H1 (cell line): Measurements from ENCODE around the gene LRP5.
"Not testable (repeated sequence)": the region's sequence is repeated elsewhere in the genome, so short reads cannot be mapped to it uniquely, and the experiment has no call there.

Experiments
- BRCA1 ChIP-seq: IDR thresholded peaks from 2 replicates; pipeline ENCODE4 v1.6.1; 2012; ENCODE audit warnings: low read depth, low read length, improper control_type of control experiment
- CBX8 ChIP-seq: fragments of 300-800, 300-1000 bp; sonication (generic); IDR thresholded peaks from 2 replicates; pipeline ENCODE4 v1.7.1; 2016; ENCODE audit warnings: low read depth, low read length, borderline replicate concordance
- CHD1 ChIP-seq: IDR thresholded peaks from 2 replicates; pipeline ENCODE4 v1.6.1; 2012; ENCODE audit warnings: low read depth, low read length, improper control_type of control experiment
- CREB1 ChIP-seq: IDR thresholded peaks from 2 replicates; pipeline ENCODE4 v1.6.1; 2012; ENCODE audit warnings: inconsistent platforms
- EZH2 ChIP-seq: fragments of 200-600 bp; sonication (generic); IDR thresholded peaks from 2 replicates; pipeline ENCODE4 v1.7.1; 2012; ENCODE audit warnings: low read depth, mild to moderate bottlenecking, moderate library complexity, low read length, inconsistent platforms; ENCODE audit not compliant: severe bottlenecking
- FOSL1 ChIP-seq: IDR thresholded peaks from 2 replicates; pipeline ENCODE4 v1.6.1; 2011; ENCODE audit warnings: mild to moderate bottlenecking, low read depth, low read length, moderate library complexity; ENCODE audit not compliant: insufficient read depth
- KDM1A ChIP-seq: fragments of 200-600, 300-600 bp; sonication (generic); IDR thresholded peaks from 2 replicates; pipeline ENCODE4 v1.7.1; 2016; ENCODE audit warnings: mild to moderate bottlenecking, low read length, borderline replicate concordance
- MAFK ChIP-seq: IDR thresholded peaks from 2 replicates; pipeline ENCODE4 v1.6.1; 2012; ENCODE audit warnings: low read depth, mild to moderate bottlenecking, improper control_type of control experiment, low read length
- RAD21 ChIP-seq, 2 experiments: IDR thresholded peaks in 1 of 2; conservative IDR thresholded peaks in 1 of 2; 2 replicates each; pipeline ENCODE4 v1.6.1; 2011; ENCODE audit warnings: low read depth in 2 of 2, low read length in 2 of 2, improper control_type of control experiment in 1 of 2, inconsistent platforms in 1 of 2, mild to moderate bottlenecking in 1 of 2, moderate library complexity in 1 of 2
- RFX5 ChIP-seq: IDR thresholded peaks from 2 replicates; pipeline ENCODE4 v1.6.1; 2011; ENCODE audit warnings: low read depth, low read length, improper control_type of control experiment, borderline replicate concordance
- RNF2 ChIP-seq: fragments of 200-900, 300-1000 bp; sonication (generic); IDR thresholded peaks from 2 replicates; pipeline ENCODE4 v1.7.1; 2016; ENCODE audit warnings: borderline replicate concordance, low read depth, mild to moderate bottlenecking, antibody characterized with exemption, low read length; ENCODE audit not compliant: poor library complexity, severe bottlenecking; ENCODE audit errors: missing control alignments
- YY1 ChIP-seq: IDR thresholded peaks from 2 replicates; pipeline ENCODE4 v1.6.1; 2011; ENCODE audit warnings: low read depth, mild to moderate bottlenecking, low read length
- ZNF274 ChIP-seq: IDR thresholded peaks from 2 replicates; pipeline ENCODE4 v1.7.0; 2012; ENCODE audit warnings: low read length, borderline replicate concordance; ENCODE audit errors: extremely low read depth
- TF ChIP-seq, protein P1 (sequence below), 3 experiments: IDR thresholded peaks; 1 replicate in 2 of 3; 2 replicates in 1 of 3; pipeline versions ENCODE4 v1.5.1 to v1.6.1; 2011; ENCODE audit warnings: low read length in 3 of 3, mild to moderate bottlenecking in 3 of 3, inconsistent platforms in 2 of 3, low read depth in 1 of 3, moderate library complexity in 1 of 3; ENCODE audit not compliant: insufficient read depth in 1 of 3; ENCODE audit errors: control extremely low read depth in 1 of 3

DNA sequence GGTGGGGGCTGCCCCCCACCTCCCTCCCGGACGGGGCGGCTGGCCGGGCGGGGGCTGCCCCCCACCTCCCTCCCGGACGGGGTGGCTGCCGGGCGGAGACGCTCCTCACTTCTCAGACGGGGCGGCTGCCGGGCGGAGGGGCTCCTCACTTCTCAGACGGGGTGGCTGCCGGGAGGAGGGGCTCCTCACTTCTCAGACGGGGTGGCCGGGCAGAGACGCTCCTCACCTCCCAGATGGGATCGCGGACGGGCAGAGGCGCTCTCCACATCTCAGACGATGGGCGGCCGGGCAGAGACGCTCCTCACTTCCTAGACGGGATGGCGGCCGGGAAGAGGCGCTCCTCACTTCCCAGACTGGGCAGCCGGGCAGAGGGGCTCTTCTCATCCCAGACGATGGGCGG lies 163.2 kb downstream of the LRP5 start:
- TF ChIP-seq CBX8; BRCA1; EZH2; ZNF274; RNF2; RAD21 (IDR thresholded peaks at IDR 0.05 in 1 of 2, conservative IDR thresholded peaks at IDR 0.05 in 1 of 2; ENCODE audit: low read depth in 2 of 2, low read length in 2 of 2); CREB1; CHD1; YY1; FOSL1; RFX5; KDM1A; MAFK: not testable (repeated sequence)
- TF ChIP-seq, protein P1, sequence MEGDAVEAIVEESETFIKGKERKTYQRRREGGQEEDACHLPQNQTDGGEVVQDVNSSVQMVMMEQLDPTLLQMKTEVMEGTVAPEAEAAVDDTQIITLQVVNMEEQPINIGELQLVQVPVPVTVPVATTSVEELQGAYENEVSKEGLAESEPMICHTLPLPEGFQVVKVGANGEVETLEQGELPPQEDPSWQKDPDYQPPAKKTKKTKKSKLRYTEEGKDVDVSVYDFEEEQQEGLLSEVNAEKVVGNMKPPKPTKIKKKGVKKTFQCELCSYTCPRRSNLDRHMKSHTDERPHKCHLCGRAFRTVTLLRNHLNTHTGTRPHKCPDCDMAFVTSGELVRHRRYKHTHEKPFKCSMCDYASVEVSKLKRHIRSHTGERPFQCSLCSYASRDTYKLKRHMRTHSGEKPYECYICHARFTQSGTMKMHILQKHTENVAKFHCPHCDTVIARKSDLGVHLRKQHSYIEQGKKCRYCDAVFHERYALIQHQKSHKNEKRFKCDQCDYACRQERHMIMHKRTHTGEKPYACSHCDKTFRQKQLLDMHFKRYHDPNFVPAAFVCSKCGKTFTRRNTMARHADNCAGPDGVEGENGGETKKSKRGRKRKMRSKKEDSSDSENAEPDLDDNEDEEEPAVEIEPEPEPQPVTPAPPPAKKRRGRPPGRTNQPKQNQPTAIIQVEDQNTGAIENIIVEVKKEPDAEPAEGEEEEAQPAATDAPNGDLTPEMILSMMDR (IDR thresholded peaks at IDR 0.05; ENCODE audit: control extremely low read depth in 1 of 3, insufficient read depth in 1 of 3, low read depth in 1 of 3, low read length in 3 of 3), result not testable (repeated sequence)
